NCI-H774 (cell line): Measurements from ENCODE around the gene SLC37A4.
A peak's percentile ranks its signal among the peaks of the same experiment; 100 is the strongest.
"Not testable (repeated sequence)": the region's sequence is repeated elsewhere in the genome, so short reads cannot be mapped to it uniquely, and the experiment has no call there.

Experiments
- DNase-seq: peaks from one replicate; lab custom pipeline; 2025; lab: John Stamatoyannopoulos, UW

Gene SLC37A4

DNA sequence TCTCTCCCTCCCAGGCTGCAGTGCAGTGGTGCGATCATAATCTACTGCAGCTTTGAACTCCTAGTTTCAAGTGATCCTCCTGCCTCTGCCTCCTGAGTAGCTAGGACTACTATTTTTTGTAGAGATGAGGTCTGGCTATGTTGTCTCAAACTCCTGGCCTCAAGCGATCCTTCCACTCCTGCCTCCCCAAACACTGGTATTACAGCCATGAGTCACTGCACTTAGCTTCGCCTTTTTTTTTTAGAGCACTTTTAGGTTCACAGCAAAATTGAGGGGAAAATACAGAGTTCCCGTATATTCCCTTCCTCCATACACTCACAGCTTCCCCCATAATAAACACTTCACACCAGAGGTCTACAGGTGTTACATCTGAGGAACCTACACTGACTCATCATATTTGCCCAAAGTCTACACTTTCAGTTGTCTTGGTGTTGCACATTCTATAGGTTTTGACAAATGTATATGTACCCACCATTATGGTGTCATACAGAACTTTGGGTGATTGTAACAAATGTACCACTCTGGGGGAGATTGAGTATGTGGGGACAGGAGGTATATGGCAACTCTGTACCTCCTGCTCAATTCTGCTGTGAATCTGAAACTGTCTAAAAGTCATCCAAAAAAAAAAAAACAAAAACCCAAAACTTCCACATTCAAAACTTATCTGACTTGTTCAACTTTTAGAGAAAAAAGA lies 11.3 kb upstream of the SLC37A4 start:
- DNase-seq, result no peak

DNA sequence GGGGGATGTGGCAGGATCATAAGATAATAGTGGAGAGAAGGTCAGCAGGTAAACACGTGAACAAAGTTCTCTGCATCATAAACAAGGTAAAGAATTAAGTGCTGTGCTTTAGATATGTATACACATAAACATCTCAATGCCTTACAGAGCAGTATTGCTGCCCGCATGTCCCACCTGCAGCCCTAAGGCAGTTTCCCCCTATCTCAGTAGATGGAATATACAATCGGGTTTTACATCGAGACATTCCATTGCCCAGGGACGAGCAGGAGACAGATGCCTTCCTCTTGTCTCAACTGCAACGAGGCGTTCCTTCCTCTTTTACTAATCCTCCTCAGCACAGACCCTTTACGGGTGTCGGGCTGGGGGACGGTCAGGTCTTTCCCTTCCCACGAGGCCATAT lies 8.8 kb upstream of the SLC37A4 start:
- not testable (repeated sequence) for DNase-seq

DNA sequence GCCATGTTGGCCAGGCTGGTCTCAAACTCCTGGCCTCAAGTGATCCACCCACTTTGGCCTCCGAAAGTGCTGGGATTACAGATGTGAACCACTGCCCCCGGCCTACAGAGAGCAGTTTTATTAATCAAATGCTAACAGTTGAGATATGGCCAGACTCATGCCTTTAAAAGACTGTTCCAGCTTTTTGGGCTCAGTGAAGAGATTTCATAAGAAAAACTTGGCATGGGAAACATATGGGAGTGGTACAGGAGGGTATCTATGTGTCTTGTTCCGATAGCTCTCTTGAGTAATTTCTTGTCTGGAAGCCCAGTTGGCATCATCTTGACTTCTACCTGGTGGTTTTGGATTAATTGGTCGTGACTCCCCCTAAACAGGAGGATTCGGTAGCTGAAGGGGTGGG lies 8.2 kb upstream of the SLC37A4 start:
- no peak for DNase-seq

DNA sequence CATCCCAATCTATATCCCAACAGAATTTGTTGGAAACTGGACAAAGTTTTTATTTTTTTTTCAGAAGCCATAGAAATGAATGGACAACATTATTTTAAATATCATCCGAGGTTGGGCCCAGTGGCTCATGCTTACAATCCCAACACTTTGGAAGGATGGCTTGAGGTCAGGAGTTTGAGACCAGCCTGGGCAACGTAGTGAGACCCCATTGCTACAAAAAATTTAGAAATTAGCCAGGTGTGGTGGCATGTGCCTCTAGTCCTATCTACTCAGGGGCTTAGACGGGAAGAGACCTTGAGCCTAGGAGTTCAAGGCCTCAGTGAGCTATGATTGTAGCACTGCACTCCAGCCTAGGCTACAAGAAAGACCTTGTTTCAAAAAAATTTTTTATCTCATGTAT lies 4.1 kb upstream of the SLC37A4 start:
- DNase-seq, result no peak

DNA sequence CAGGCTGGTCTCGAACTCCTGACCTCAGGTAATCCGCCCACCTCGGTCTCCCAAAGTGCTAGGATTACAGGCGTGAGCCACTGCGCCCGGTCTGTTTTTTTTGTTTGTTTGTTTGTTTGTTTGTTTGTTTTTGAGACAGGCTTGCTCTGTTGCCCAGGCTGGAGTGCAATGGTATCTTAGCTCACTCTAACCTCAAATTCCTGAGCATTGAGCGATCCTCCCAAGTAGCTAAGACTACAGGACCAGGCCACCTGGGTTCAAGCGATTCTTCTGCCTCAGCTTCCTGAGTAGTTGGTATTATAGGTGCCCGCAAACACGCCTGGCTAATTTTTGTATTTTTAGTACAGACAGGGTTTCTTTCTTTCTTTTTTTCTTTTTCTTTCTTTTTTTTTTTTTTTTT lies 2.7 kb upstream of the SLC37A4 start:
- DNase-seq, result not testable (repeated sequence)

DNA sequence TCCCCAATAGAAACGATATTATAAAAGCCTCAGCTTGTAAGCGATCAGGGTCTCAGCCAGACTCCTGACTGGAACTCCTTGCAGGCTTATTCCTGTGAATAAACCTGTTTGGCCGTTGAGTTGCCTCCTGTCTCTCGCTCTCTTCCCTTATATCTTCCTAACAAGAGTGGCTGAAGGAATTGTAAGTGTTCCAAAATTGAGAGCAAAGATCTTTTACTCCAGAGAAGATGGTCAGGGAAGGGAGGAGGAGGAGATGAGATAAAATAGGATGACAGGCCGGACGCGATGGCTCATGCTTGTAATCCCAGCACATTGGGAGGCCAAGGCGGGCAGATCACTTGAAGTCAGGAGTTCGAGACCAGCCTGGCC lies 1.2 kb upstream of the SLC37A4 start:
- DNase-seq, result no peak

DNA sequence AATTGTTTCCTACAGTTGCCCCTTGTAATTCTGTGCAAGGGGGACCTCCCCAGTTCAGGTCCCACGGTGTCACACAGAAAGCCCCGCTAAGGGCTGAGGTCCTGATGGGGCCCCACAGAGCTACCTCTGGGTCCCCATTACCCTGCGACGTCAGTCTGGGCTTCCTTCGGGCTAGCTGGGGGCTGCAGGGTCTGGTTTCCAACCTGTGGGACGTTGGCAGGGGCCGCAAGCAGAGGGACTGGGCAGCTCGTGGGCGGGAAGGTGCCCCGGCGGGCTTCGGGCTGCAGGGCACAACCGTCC lies 698 bp downstream of the SLC37A4 start:
- DNase-seq, result no peak

DNA sequence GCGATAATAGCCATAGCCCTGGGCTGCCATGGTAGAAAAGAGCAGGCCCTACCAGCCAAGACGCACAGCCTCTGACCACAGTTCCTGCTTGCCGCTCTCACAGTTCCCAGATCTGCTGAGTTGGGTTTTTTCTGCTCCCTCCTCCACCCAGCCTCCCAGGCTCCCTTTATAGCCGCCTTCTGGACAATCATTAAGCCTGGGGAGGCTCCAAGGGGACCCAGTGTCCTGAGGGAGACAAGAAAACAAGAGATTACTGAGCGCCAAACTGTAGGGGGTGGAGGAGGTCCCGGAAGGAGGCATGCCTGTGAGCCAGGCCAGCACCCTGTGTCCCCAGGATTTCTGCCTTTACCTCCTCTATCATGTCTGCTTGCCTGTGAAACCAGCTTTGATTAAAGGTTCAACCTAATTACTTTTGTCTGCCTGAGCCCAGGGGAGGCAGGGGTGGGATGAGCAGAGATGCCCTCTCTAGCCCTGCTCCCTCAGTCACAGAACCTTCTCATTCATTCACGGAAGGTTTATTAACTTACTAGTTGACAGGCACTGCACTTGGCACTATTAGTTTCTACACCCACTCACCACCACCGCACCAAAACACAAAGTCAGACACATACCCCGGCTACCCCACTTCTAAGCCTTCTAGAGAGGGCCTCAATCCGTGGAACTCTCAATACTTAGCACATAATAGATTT lies 1.2 kb downstream of the SLC37A4 start:
- DNase-seq, result no peak

DNA sequence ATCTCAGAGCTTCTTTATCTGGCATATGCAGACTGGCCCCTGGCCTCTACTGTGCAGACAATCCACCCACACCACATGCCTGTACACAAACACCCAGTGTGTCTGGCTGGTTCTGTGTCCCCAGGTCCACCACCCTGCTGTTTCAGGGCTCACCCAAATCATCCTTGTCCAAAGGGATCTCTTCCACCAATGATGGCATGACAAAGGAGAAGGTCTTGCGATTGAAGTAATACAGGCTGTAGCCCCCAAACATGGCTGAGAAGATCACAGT lies 1.7 kb downstream of the SLC37A4 start:
- no peak for DNase-seq

DNA sequence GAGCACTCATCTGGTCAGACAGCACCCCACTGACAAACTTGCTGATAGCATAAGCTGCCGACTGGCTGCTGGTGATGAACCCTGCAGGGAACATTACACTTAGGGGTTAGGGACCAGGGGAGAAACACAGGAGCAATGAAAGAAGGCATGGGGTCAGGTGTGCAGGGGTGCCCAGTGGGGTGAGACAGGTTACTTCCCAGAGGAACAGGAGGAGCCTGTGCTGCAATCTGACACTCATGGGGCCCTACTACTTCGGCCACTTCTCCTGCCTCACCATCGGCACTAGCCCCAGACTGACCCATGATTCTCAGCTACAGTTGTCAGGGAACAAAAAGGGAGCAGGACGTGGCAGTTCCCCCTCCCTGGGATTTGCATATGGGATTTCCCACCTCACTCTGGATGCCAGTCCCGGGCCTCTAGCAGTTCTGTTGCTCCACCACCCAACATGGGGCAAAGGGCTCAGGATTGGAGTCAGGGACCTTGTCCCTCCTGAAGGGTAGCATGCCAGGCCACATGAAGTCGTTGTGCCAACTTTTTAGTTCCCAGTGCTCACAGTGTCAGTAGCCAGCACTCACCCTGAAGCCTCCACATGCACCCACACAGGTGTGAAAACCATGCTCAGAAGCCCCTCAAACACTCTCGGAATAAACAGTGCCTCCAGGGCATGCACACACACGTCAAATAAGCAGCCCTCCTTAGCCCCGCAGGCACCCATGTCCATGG lies 2.2 kb downstream of the SLC37A4 start:
- DNase-seq, result no peak

DNA sequence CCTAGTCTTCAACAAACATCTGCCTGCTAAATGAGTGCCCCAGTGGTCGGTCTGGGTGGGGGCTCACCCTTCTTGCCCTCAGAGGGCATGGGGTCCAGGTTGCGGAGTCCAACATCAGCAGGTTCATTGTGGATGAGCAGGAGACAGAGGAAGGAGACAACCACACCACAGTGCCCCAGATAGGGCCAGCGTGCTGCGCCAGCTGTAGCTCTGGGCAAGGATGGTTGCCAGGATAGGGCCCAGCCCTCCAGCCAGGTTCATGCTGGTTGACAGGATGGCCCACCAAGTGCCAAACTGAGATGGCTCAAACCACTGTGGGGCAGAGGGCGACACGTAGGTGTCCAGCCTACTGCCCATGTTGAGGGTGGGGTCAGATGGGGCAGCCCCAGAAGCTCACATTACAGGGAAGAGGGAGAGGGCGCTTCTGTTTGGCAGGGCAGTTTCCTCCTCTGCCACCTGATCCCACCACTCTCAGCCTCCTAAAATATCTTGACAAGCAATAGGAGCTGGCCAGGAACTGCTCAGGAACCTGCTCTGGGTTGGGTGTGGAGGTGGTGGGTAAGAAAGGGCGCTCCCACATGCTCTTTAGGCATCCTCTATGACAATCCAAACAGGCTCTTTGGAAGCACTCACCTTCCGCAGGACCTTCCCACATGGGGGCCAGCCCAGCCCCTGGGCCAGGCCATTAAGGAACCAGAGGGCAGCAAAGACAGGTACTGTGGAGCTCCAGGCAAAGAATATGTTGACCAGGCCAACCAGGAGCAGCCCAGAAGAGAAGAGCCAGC lies 2.9 kb downstream of the SLC37A4 start:
- DNase-seq, result no peak

DNA sequence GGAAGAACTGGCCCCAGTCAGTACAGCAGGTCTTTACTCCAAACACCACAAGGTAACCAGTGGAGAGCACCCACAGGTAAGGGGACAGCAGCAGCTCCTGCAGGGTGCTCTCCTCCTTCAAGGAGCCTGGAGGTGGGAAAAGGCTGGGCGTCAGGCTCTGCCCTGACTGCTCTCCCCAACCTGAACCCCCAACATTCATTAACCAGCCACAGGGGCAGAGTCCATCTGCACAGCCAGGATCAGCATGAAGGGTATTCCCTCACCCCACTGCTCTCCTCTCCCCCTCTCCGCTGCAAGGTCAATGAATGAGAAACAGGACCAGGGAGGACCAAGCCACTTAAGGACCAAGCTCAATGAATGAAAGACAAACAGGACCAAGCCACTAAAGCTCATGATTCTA lies 3.7 kb downstream of the SLC37A4 start:
- DNase-seq, result no peak

DNA sequence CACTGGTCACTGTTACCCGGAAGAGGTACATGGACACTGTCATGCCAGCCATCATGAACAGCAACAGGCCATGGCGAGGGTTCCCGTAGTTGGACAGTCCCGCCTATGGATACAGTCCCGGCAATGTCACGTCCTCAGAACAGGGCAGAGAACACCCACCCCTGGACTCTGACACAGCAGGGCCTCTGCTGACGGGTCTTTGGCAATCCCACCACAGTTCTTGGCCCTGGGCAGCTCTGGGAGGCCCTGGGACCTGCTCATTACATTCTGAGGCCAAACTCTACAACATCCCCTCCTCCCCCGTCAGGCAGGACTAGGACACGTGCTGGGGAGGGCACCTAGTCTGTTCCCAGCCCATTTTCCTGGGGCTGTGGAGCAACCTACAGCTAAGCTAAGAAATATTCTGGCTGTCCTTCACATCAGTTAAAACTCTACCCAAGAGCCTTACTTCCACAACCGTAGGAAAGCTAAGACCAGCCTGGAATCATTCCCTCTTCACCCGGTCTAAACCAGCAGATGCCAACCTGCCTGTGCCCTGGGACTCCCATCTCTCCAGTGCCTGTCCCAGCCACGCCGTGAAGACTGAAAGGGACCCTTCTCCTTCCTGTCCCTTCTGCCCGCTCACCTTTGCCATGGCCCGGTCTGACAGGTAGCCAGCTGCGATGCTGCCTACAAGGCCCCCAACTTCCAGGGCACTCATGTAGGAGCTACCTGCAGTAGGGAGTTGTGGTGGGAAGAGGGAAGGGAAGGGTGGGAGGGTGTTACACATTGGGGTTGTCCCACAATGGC lies 4.5 kb downstream of the SLC37A4 start:
- no peak for DNase-seq

DNA sequence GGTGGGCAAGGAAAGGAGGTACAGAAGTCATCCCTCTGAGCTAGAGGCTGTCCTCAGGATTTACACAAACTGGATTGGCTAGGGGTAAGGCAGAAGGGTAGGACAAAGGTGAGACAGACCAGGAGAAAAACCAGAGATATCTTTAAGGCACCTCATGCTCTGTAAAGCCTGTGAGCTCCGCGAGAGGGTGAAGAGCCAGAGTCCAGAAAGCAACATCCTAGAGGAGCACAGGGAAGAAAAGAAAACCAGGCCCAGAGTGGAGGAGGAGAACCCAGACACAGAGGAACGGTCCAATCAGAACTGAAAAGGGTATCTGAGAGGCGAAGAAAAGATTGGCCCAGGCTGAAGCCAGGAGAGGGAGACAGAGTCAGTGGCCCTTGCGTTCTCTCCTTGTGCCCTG lies 5.1 kb downstream of the SLC37A4 start:
- no peak for DNase-seq

DNA sequence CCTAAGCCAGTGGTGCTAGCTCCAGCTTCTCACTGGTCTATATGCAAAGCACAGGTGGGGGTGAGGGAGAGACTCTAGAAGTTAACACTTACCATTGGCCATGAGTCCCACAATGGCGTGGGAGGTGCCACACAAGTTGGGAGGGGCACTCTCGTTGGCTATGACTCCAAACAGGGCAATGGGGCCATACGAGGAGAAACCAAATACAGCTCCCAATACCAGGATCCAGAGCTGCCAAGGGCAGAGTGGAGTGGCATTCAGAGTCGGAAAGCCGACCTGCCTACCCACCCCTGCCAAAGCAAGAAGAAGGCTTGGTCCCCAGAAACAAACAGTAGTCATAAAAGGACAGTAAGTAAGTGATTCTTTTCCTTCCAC lies 5.6 kb downstream of the SLC37A4 start:
- no peak for DNase-seq

DNA sequence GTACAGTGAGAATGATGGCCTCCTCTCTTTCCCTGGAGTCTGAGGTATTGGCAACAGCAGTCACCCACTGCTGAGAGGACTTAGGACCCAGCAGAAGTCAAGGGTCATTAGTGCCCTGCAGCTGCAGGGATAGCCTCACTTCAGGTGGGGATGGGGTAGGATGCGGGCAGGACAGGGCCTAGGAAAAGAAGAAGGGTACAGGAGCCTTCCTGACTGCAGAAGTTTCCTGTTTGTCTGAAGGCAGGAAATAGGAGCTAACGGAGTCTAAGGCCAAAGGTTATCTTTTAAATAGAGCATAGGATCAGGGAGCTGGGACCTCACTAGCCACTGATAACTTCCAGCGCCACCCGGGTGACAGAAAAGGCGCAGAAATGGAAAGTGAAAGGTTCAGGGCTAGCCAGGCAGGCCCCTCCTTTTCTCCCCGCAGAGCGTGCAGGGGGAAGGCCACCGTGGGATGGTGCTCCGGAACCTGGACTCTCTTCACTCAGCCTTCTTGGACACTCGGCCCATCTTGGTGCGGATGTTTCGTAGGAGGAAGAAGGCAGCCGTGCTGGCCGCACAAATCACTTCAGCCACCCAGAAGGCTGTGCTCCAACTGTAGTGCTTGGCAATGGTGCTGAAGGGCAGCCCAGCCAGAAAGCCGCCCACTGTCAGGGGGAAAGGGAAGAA lies 6.1 kb downstream of the SLC37A4 start:
- no peak for DNase-seq

DNA sequence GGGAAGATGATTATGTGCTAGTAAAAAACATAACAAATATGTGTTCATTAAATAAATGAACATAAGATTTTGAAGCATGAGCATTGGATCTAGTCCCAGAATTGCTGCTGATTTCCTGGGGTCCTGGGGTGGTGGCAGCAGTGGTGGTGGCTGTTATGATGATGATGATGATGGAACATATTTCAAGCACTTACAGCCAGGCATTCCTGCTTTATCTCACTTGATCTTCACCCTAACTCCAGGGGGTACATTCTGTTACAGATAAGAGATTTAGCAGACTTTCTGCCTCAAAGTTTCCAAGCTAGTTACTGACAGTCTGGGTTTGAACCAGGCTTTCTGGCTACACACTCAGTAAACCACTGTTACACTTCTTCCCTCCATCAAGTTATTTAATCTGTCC lies 6.9 kb downstream of the SLC37A4 start:
- no peak for DNase-seq

DNA sequence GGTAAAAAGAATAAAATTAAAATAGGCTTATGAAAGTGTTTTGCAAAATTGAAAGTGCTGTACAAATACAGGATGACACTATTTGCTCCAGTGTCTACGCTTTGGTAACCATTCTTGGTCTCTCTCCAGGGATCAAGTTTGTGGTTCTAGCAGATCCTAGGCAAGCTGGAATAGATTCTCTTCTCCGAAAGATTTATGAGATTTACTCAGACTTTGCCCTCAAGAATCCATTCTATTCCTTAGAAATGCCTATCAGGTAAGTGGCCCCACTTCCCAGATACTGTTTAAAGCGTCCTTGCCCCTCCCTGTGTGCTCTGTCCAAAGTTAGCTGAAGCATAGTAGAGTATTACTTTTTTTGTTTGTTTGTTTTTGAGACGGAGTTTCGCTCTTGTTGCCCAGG lies 9.0 kb downstream of the SLC37A4 start:
- DNase-seq, result no peak

DNA sequence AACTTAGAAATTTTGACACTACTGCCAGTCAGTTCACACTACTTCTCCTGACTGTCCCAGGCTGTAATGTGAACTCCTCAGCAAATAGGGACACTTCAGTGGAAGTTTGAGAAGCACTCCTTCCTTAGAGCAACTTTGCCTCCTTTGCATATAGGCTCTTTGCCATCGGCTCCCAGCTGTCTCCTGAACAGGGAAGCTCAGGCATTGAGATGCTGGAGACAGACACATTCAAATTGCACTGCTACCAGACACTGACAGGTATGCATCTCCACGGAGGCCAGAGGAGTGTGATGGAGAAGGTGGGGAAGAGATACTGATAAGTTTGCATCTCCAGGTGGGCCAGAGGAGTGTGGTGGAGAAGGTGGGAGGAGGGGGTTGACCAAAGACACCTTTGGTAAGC lies 10.7 kb downstream of the SLC37A4 start:
- DNase-seq, result no peak

DNA sequence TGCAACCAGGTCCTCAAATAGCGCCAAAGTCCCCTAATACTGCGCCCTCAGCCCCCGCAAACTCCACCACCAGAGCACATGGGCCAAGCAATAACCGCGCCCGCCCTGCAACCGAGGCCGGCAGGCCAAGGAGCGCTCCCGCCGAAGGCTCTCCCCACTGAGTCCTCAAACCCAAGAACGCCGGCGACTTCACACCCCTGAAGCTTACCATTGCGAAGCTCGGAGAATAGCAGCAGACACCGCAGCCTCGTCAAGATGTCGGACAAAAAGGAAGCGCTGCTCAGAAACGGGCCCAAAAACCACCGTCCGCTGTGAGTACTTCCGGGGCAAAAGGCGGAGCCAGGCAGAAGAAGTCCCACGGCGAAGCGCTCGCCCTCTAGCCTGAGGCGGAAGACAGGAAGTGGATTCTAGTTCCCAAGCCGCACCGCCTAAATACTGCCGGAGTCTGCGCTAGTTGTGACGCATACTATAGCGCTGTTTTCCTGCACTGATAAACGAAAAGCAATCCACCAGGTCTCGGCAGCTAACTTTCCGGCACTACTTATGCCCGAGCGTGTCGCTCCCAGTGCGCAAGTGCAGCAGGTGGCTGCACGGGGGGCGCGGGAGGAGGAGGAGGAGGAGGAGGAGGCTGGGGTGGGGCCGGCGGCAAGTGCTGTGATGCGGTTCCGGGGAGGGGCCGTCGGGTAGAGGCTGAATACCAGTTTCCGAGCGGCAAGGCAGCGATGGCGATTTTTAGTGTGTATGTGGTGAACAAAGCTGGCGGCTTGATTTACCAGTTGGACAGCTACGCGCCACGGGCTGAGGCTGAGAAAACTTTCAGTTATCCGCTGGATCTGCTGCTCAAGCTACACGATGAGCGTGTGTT lies 12.4 kb downstream of the SLC37A4 start, which contains the start of the genes RPS25 and TRAPPC4:
RPS25 (minus strand) TSS at position 270 of the 865 bp plus-strand sequence; CDS start at position 211, 59 bp downstream.
TRAPPC4 (plus strand) TSS at position 693 of the 865 bp plus-strand sequence; CDS start at position 723, 30 bp downstream.
- peak; percentile 97 for DNase-seq
